ENCODE results near the gene AFAP1.

AFAP1 gene

GRCh38 chr4:7747566-7747965 lies 192.1 kb downstream of the AFAP1 start:
- no peak for DNase-seq

DNA sequence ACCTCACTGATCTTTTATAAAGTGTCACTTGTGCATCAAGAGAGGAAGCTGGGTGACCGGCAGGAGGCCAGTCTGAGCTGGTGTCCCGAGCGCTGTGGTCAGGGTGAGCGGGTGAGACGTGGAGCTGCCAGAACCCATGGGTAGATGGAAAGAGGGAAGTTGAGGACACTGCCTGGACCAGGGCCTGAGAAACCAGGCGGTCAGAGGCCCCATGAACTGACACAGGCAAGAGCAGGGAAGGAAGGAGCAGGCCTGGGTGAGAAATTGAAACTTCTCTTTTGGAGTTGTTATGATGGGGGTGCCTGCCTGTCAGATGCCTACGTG lies 192.6 kb downstream of the AFAP1 start:
- DNase-seq, result peak; percentile 59

GRCh38 chr4:7746351-7747061 lies 193.2 kb downstream of the AFAP1 start:
- no peak for DNase-seq

- DNase-seq, result no peak
These were observed 194.3 kb downstream of the AFAP1 start for GRCh38 chr4:7745301-7745885.

- DNase-seq, result peak; percentile 91
These were observed 195.4 kb downstream of the AFAP1 start for GRCh38 chr4:7744142-7744804.

DNA sequence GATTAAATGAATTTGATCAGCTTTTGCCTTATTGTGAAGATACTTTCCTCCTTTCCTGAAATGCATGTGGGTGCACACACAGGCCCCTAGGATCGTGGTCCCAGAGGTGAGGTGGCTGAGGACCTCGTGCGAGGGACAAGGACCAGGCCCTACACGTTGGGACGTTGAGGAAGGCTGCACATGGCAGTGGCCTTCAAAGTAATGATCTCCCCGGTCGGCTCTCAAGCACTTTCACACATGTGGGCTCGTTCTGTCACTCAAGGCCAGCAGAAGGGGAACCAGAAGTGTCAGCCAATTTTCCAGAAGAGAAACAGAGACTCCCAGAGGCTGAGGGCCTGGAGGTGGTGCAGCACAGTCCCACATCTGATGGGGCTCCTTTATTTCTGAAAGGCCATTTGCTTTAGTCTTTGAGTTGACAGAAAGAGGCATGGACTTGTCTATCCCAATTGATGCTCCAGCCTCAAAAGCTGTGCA lies 196.8 kb downstream of the AFAP1 start:
- DNase-seq, result peak; percentile 62

DNA sequence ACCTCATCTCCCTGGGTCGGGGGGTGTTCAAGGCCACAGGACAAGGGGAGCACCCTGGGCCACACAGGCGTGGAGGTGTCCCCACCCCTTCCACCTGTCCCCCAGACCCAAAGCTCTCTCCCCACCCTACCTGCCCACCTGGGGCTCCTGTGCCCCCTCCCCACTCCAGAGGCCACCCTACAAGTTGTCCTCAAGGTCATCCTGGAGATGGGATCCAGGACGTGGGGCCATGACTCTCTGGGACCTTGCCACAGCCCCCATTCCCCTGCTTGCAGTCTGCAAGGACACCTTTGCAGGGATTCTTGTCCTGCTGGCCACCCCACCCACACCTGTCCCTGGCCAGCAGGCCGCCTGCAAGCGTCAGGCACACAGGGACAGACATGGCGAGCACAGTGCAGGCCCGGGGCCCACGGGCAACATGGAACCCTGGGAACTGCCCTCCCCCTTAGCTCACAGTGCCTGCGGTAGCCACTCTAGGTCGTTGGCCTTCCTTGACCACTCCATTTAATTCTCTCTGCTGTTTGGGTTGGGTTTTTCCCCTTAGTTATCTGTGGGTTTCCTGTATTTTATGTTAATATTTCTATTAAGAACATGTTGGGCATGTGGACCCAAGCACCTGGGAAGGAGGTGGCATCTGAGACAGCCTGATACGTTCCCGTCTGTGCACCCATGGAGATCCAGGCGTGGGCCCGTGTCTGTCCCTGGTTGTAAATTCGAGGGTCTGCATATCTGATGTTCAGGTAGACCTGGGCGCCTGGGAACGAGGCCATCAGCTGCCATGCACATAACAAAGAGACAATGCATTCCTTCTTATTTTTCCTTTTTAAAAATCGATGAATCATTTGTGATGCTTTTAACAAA lies 197.5 kb downstream of the AFAP1 start:
- no peak for DNase-seq

GRCh38 chr4:7740866-7741525 lies 198.7 kb downstream of the AFAP1 start:
- DNase-seq, result no peak

DNA sequence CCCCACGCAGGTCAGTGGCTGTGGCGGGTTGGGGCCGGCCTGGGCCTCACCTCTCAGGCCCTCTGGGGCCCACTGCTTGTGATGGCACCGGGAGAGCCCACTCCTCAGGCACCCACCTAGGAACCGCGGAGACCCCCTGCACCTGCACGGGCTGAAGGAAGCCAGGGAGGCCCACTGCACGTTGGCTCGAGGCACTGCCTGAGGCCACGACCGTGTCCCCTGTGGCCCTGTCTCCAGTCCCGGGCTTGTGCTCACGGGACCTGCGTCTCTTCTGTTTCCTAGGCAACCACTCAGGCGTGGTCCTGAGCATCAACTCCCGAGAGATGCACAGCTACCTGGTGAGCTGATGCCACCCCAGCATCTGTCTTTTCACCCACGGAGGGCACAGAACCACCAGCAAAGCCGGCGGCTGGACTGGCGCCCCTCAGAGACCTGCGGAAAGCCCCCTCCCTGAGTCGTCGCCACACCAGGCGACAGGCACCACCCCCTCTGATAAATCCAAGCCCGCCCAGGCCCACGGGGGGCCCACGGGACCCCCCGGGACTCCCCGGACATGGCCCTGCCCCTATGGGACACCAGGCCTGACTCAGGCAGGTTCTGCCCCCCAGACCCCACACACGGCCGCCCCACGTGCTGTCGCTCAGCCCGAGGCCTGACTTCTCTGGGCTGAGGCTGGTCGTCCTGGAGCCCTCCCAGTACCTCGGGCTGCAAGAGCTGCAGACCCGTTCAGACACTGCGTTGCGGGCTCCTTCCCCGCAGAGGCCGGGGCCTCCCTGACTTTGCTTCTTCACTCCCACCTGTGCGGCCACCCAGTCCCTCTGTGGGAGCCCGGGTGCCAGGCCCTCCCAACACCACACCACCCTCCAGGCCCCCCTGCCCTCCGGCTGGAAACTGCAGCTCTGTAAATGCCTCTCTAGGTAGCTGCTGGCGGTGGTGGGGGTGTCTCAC lies 199.5 kb downstream of the AFAP1 start:
- DNase-seq, result no peak

- no peak for DNase-seq
These were observed 200.4 kb downstream of the AFAP1 start for GRCh38 chr4:7739077-7739917.

GRCh38 chr4:7738458-7739076 lies 201.1 kb downstream of the AFAP1 start:
- DNase-seq, result peak; percentile 77

DNA sequence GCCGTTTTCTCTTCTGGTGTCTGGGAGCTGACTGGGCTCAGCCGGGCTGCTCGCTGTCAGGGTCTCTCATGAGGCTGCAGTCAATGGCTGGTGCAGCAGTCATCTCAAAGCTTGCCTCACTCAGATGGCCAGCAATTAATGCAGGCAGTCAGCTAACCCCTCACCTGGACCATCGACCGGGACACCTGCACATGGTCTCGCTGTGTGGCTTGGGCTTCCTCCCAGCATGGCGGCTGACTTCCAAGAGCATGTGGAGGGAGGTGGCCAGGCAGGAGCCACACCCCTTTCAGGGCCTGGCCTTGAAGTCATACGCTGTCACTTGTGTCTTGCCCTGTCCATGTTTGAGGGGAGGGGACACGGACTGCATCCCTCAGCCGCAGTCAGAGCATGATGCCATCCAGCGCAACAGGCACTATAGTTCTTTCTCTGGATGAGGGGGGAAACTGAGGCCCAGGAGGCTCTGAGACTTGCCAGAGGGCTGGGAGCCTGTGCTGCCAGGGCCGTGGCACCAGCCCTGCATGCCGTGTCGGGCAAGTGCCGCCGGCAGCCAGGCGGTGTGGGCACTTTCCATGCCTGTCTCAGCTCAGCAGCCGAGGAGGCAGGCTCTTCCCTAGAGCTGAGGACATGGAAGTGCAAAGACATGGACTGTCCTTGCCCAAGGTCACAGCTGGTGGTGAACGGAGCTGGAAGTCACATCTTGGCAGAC lies 201.8 kb downstream of the AFAP1 start:
- no peak for DNase-seq

DNA sequence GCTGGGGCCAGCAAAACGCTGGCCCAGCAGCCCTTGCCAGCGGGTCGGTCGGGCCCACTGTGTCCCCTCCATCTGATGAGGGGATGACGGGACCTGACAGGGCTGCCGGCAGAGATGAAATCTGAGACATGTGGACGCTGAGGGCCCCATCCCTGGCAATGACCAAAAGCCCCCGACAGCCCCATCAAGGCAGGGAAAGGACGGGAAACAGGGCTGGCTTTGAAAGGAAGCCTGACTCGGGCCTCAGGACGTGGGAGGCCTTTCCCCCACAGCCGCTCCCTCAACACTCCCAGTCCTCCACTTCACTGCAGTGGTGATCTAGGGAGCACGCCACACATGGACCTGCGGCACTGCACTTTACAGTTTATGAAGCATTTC lies 202.4 kb downstream of the AFAP1 start:
- no peak for DNase-seq

DNA sequence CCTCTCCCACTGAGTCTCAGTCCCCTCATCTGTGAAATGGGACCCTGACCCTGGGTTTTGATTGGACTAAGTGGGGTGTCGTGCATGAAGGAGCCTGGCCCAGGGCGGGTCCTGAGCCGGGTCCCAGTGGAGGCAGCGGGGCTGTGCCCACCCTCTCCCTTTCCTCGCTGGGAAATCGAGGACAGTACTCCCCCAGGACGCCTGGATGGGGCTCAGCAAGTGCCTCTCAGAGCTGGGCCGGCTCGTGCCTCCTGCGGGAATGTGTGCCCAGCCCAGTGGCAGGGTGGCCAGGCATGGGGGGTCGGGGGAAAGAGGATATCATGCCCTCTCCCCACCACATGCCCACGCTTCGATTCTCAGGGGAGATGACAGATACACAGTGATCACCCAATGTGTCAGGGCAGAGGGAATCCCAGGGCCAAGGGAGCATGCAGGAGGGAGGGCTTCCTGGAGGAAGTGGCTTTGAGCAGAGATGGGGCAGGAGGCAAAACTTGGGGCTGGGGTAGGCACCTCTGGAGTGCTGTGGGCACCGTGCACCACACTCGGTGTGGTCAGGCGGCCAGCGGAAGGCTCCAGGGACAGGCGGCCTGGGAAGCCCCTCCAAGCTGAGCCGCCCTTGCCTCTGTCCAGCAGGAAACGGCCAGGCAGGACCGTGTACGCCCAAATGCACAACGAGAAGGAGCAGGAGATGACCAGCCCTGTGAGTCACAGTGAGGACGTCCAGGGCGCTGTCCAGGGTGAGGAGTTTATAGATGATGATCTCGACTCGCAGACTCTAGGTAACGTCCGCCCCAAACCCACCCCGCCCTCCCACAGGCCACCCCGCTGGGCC lies 203.0 kb downstream of the AFAP1 start:
- DNase-seq, result no peak

- DNase-seq, result no peak
These were observed 203.7 kb downstream of the AFAP1 start for GRCh38 chr4:7735961-7736360.

- DNase-seq, result no peak
These were observed 204.3 kb downstream of the AFAP1 start for GRCh38 chr4:7735395-7735794.

DNA sequence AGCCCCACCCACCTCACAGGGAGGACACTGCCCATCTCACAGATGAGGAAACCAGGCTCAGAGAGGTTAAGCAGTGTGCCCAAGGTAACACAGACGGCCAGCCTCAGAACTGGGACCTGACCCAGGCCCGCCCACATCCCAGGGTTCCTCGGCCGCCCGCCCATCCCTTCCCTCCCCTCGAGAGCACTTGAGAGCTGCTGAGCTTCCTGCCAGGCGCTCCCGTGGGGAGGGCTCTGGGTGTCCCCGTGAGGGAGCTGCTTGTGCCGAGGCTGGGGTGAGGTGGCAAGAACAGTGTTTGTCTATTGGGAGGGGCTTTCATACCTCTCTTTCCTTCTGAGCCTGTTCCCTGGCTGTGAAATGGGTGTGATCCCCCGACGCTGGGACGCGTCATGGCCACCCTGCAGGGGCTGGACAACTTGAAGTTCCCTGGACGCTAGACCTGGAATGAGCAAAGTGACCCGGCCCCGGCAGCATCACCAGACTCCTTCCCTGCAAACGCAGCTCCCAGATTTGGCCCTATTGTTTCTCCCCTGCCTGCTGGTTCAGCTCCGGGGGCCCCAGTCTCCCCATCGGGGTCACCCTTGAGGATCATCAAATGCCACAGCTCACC lies 204.9 kb downstream of the AFAP1 start:
- no peak for DNase-seq
